Progenitor cell of endocrine pancreas (in vitro differentiated cells): ENCODE data around the gene RGS5. TPM values are rescaled to one million over a fixed set of nuclear protein-coding genes. Genes with fewer than 3 reads are reported as not detected.

Experiments
- DNase-seq: peaks from one replicate; pipeline ENCODE4 v3.0.0; 2021; ENCODE audit warnings: low spot score; ENCODE audit not compliant: unreplicated experiment
- H3K27ac Mint-ChIP-seq: 2 replicates; pipeline ENCODE4 v1.8.0; 2021; ENCODE audit warnings: mild to moderate bottlenecking, moderate library complexity, mixed read lengths
- H3K27me3 Mint-ChIP-seq: 2 replicates; pipeline ENCODE4 v1.8.0; 2021; ENCODE audit warnings: mixed read lengths
- H3K36me3 Mint-ChIP-seq: 2 replicates; pipeline ENCODE4 v1.8.0; 2022; ENCODE audit warnings: mixed read lengths; ENCODE audit not compliant: insufficient read depth
- H3K4me1 Mint-ChIP-seq: 2 replicates; pipeline ENCODE4 v1.8.0; 2021; ENCODE audit warnings: low read depth, mixed read lengths
- H3K4me3 Mint-ChIP-seq: 2 replicates; pipeline ENCODE4 v1.8.0; 2021; ENCODE audit warnings: low read depth, mild to moderate bottlenecking, moderate library complexity, mixed read lengths
- H3K9me3 Mint-ChIP-seq: 2 replicates; pipeline ENCODE4 v1.8.0; 2021; ENCODE audit warnings: low read depth, mixed read lengths
- total RNA-seq: library from RNA; stranded (reverse); gene quantifications from 2 replicates; pipeline ENCODE4 v1.2.1, GENCODE V29; 2021
- TF ChIP-seq, protein P1 (sequence below): fragments of 200-600 bp; sonication (generic); IDR thresholded peaks from one replicate; pipeline ENCODE4 v1.5.0; 2021; ENCODE audit warnings: antibody characterized with exemption, mild to moderate bottlenecking; ENCODE audit not compliant: unreplicated experiment

The RGS5 gene
- total RNA-seq, 1 donor from 2014 or later = 2.9 TPM

DNA sequence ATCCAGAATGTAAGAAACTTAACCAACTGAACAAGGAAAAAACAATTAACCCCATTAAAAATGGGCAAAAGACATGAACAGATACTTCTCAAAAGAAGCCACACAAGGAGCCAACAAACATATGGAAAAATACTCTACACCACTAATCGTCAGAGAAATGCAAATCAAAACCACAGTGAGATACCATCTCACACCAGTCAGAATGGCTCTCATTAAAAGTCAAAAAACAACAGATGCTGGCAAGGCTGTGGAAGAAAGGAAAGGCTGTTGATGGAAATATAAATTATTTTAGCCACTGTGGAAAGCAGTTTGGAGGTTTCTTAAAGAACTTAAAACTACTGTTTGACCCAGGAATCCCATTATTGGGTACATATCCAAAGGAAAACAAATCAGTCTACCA is 82.3 kb downstream of the RGS5 start:
- peaks cover 4% of the 10 kb centered on the region for H3K27me3 Mint-ChIP-seq
- TF ChIP-seq, protein P1, sequence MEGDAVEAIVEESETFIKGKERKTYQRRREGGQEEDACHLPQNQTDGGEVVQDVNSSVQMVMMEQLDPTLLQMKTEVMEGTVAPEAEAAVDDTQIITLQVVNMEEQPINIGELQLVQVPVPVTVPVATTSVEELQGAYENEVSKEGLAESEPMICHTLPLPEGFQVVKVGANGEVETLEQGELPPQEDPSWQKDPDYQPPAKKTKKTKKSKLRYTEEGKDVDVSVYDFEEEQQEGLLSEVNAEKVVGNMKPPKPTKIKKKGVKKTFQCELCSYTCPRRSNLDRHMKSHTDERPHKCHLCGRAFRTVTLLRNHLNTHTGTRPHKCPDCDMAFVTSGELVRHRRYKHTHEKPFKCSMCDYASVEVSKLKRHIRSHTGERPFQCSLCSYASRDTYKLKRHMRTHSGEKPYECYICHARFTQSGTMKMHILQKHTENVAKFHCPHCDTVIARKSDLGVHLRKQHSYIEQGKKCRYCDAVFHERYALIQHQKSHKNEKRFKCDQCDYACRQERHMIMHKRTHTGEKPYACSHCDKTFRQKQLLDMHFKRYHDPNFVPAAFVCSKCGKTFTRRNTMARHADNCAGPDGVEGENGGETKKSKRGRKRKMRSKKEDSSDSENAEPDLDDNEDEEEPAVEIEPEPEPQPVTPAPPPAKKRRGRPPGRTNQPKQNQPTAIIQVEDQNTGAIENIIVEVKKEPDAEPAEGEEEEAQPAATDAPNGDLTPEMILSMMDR = no peak
- H3K4me3 Mint-ChIP-seq = no peak overlapping the region
- H3K9me3 Mint-ChIP-seq = no peaks in the 10 kb centered on the region
- H3K4me1 Mint-ChIP-seq = no peaks in the 10 kb centered on the region
- DNase-seq = no peak
- no peaks in the 10 kb centered on the region for H3K36me3 Mint-ChIP-seq
- H3K27ac Mint-ChIP-seq = no peak overlapping the region

DNA sequence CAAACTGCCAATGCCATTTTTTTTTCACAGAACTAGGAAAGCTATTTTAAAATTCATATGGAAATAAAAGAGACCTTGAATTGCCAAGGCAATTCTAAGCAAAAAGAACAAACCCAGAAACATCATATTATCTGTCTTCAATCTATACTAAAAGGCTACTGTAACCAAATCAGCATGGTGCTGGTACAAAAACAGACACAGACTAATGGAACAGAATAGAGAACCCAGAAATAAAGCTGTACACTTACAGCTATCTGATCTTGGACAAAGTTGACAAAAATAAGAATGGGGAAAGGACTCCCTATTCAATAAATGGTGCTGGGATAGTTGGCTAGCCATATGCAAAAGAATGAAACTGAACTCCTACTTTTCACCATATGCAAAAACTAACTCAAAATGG is 83.0 kb downstream of the RGS5 start:
- TF ChIP-seq, protein P1 = no peak
- Mint-ChIP-seq H3K4me1 (no peaks in the 10 kb centered on the region), H3K9me3 (no peaks in the 10 kb centered on the region), H3K27ac (no peak overlapping the region), H3K27me3 (peaks cover 4% of the 10 kb centered on the region), H3K36me3 (no peaks in the 10 kb centered on the region), H3K4me3 (no peak overlapping the region)
- DNase-seq = no peak

DNA sequence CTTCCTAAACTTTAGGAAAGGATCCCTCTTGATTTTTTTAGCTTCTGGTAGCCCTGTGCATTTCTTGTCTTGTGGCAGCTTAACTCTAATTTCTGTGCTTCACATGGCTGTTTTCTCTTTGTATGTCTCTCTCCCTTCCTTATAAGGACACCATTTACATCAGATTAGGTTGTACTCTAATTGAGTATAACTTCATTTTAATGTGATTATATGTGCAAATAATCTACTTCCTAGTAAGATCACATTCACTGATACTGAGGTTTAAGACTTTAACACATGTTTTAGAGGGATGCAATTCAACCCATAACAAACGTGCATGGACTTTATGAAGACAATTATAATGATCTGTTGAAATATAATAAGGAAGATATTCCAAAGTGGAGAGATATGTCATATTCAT is 86.8 kb downstream of the RGS5 start:
- H3K36me3 Mint-ChIP-seq = no peaks in the 10 kb centered on the region
- TF ChIP-seq, protein P1 = no peak
- no peaks in the 10 kb centered on the region for H3K27me3 Mint-ChIP-seq
- no peak overlapping the region for H3K27ac Mint-ChIP-seq
- H3K9me3 Mint-ChIP-seq = no peaks in the 10 kb centered on the region
- DNase-seq = no peak
- H3K4me1 Mint-ChIP-seq = no peaks in the 10 kb centered on the region
- H3K4me3 Mint-ChIP-seq = no peak overlapping the region

DNA sequence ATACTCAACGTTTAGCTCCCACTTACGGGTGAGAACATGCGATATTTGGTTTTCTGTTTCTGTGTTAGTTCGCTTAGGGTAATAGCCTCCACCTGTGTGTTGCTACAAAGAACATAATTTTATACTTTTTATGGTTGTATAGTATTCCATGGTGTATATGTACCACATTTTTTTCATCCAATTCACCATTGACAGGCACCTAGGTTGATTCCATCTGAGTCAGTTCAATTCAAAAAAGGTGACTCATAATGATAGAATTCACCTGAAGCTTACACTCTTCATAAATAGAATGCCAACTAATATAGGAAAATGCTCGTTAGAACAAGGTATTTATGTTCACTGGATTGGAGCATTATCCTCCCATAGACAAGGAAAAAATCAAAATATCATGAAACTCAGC is 95.1 kb downstream of the RGS5 start:
- Mint-ChIP-seq H3K36me3 (no peaks in the 10 kb centered on the region), H3K4me3 (no peak overlapping the region), H3K27me3 (no peaks in the 10 kb centered on the region), H3K27ac (no peak overlapping the region), H3K9me3 (peaks cover 5% of the 10 kb centered on the region), H3K4me1 (peaks cover 6% of the 10 kb centered on the region)
- DNase-seq = no peak
- TF ChIP-seq, protein P1 = no peak

DNA sequence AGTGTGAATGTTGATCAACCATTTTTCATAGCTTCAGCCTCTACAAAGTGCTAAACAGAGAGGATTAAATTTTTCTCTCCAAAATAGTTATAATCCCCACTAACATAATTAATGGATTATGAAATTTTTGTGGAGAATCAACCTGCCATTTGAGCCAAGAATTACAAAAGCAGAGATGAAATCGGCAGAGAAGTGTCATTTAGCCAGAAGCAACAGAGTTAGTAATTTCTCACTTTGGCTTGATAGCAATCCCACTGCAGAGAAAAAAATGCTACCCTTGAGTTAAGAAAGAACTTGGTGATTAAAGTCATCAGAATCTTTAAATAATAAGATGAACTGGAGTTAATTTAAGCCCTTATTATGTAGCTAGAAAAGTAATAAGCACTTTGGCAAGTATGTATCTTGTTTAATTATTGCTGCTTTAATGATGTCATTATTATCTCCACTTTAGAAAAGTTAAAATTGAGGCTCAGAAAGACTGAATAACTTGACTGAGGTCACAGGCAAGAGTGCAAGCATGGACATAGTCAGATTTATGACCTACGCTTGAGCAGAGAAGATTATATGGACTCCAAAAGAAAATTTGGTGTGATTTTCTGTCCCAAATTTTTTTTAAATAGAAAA is 96.2 kb downstream of the RGS5 start:
- no peaks in the 10 kb centered on the region for H3K27me3 Mint-ChIP-seq
- TF ChIP-seq, protein P1 = no peak
- H3K27ac Mint-ChIP-seq = no peak overlapping the region
- peaks cover 6% of the 10 kb centered on the region for H3K4me1 Mint-ChIP-seq
- no peak for DNase-seq
- H3K9me3 Mint-ChIP-seq = peaks cover 5% of the 10 kb centered on the region
- no peaks in the 10 kb centered on the region for H3K36me3 Mint-ChIP-seq
- H3K4me3 Mint-ChIP-seq = no peak overlapping the region
